HL-60 (cell line): Measurements from ENCODE around the gene TADA2B.

ENCODE experiments used
- DNase-seq, 2 experiments: peaks; one replicate each; pipeline ENCODE4 v3.0.0-alpha.2; 2010 to 2020; ENCODE audit warnings: low read depth in 1 of 2, low spot score in 1 of 2
- H3K27ac ChIP-seq: fragments of 250-450 bp; sonication (Bioruptor Pico); replicated peaks from 2 replicates; pipeline ENCODE4 v1.5.1; 2020; ENCODE audit warnings: mild to moderate bottlenecking, moderate library complexity
- H3K27me3 ChIP-seq: fragments of 250-450 bp; sonication (Bioruptor Pico); 2 replicates; pipeline ENCODE4 v1.5.1; 2021; ENCODE audit warnings: mild to moderate bottlenecking, moderate library complexity; ENCODE audit not compliant: insufficient read depth, poor library complexity, severe bottlenecking
- H3K4me3 ChIP-seq: replicated peaks from 2 replicates; pipeline ENCODE4 v1.5.1; 2011; ENCODE audit warnings: mild to moderate bottlenecking, control low read depth, low read length; ENCODE audit not compliant: insufficient read depth
- GABPA ChIP-seq: IDR thresholded peaks from 2 replicates; pipeline ENCODE4 v1.6.1; 2012; ENCODE audit warnings: low read depth
- POLR2AphosphoS5 ChIP-seq: IDR thresholded peaks from 2 replicates; pipeline ENCODE4 v1.6.1; 2012; ENCODE audit warnings: low read depth
- SPI1 ChIP-seq: IDR thresholded peaks from 2 replicates; pipeline ENCODE4 v1.6.1; 2012; ENCODE audit warnings: low read depth, mild to moderate bottlenecking, borderline replicate concordance
- TF ChIP-seq, protein P1 (sequence below): IDR thresholded peaks from 2 replicates; pipeline ENCODE4 v1.6.1; 2012; ENCODE audit warnings: low read depth; ENCODE audit not compliant: insufficient replicate concordance
- TF ChIP-seq, protein P2 (sequence below): IDR thresholded peaks from one replicate; pipeline ENCODE4 v1.5.1; 2011; ENCODE audit warnings: low read length, control low read depth, inconsistent platforms; ENCODE audit not compliant: insufficient read depth

TADA2B gene

GRCh38 chr4:7073526-7074390, 30.6 kb downstream of the TADA2B start:
- peak in 1 of 2 experiments; percentile 46 for DNase-seq
- TF ChIP-seq GABPA, result no peak
- no peak for TF ChIP-seq SPI1
- TF ChIP-seq POLR2AphosphoS5, result no peak
- TF ChIP-seq, protein P1, sequence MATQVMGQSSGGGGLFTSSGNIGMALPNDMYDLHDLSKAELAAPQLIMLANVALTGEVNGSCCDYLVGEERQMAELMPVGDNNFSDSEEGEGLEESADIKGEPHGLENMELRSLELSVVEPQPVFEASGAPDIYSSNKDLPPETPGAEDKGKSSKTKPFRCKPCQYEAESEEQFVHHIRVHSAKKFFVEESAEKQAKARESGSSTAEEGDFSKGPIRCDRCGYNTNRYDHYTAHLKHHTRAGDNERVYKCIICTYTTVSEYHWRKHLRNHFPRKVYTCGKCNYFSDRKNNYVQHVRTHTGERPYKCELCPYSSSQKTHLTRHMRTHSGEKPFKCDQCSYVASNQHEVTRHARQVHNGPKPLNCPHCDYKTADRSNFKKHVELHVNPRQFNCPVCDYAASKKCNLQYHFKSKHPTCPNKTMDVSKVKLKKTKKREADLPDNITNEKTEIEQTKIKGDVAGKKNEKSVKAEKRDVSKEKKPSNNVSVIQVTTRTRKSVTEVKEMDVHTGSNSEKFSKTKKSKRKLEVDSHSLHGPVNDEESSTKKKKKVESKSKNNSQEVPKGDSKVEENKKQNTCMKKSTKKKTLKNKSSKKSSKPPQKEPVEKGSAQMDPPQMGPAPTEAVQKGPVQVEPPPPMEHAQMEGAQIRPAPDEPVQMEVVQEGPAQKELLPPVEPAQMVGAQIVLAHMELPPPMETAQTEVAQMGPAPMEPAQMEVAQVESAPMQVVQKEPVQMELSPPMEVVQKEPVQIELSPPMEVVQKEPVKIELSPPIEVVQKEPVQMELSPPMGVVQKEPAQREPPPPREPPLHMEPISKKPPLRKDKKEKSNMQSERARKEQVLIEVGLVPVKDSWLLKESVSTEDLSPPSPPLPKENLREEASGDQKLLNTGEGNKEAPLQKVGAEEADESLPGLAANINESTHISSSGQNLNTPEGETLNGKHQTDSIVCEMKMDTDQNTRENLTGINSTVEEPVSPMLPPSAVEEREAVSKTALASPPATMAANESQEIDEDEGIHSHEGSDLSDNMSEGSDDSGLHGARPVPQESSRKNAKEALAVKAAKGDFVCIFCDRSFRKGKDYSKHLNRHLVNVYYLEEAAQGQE, result no peak
- no peak overlapping the region for H3K27ac ChIP-seq
- no peak overlapping the region for H3K4me3 ChIP-seq
- H3K27me3 ChIP-seq, result no peaks in the 10 kb centered on the region

DNA sequence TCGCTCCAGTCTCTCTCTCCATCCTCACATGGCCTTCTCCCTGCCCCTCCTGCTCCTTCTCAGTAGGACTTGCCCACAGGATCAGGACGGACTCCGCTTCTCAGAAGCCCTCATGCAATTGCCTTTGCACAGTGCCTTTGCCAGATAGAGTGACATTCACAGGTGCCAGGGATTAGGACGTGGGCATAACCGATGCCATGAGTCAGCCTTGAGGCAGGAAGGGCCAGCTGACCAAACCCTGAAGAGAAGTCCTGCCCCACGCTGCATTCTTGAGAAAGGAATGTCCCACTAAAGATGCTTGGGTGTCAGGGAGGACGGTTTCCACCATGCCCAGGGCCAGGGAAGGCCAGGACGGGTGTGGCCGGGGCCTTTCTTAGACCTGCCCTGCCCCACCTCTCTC, 31.3 kb downstream of the TADA2B start:
- H3K4me3 ChIP-seq, result no peak overlapping the region
- H3K27ac ChIP-seq, result no peak overlapping the region
- DNase-seq, result no peak
- TF ChIP-seq GABPA, result no peak
- TF ChIP-seq, protein P1, result no peak
- no peak for TF ChIP-seq POLR2AphosphoS5
- no peak for TF ChIP-seq SPI1
- TF ChIP-seq, protein P2, sequence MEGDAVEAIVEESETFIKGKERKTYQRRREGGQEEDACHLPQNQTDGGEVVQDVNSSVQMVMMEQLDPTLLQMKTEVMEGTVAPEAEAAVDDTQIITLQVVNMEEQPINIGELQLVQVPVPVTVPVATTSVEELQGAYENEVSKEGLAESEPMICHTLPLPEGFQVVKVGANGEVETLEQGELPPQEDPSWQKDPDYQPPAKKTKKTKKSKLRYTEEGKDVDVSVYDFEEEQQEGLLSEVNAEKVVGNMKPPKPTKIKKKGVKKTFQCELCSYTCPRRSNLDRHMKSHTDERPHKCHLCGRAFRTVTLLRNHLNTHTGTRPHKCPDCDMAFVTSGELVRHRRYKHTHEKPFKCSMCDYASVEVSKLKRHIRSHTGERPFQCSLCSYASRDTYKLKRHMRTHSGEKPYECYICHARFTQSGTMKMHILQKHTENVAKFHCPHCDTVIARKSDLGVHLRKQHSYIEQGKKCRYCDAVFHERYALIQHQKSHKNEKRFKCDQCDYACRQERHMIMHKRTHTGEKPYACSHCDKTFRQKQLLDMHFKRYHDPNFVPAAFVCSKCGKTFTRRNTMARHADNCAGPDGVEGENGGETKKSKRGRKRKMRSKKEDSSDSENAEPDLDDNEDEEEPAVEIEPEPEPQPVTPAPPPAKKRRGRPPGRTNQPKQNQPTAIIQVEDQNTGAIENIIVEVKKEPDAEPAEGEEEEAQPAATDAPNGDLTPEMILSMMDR, result no peak
- H3K27me3 ChIP-seq, result no peaks in the 10 kb centered on the region

GRCh38 chr4:7075962-7076695, 33.0 kb downstream of the TADA2B start:
- no peak for DNase-seq
- TF ChIP-seq POLR2AphosphoS5 (no peak), GABPA (no peak), SPI1 (no peak)
- TF ChIP-seq, protein P1, result no peak
- TF ChIP-seq, protein P2, result no peak
- Histone ChIP-seq H3K27ac (no peak overlapping the region), H3K4me3 (no peak overlapping the region), H3K27me3 (no peaks in the 10 kb centered on the region)
